Esophagus squamous epithelium (tissue), 4 donors: ENCODE results near the gene FRMD5.

ENCODE experiments used
- POLR2A ChIP-seq, 4 donors: fragments of 450-650 bp; IDR thresholded peaks; one replicate each; pipeline ENCODE4 v1.6.1; 2017; ENCODE audit warnings: antibody characterized with exemption in 4 of 4, mild to moderate bottlenecking in 4 of 4, moderate library complexity in 3 of 4
- TF ChIP-seq, protein P1 (sequence below), 6 experiments: fragments of 450-650 bp in 4 of 6; fragments of 200-600 bp in 2 of 6; sonication (generic) in 2 of 6; IDR thresholded peaks; one replicate each; pipeline ENCODE4 v1.5.1; 2016 to 2019; ENCODE audit warnings: antibody characterized with exemption in 6 of 6, mild to moderate bottlenecking in 4 of 6, moderate library complexity in 4 of 6

DNA sequence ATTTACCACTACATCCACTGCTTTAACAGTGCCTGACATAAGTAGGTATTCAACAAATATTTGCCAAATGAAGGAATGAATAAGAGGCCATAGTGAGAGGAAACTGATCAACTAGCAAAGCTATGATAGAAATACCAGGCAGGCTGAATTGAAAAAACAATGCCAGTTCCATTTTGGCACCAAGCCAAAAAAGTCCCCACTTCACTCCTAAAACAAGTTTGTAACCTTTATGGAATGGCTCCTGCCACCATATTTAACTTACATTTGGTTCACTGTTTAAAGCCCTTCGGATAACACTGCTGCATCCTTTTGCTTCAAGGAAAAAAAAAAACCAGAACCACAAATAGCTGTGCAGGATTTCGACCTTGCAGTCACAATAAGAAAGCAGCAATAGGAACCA lies 166.1 kb downstream of the FRMD5 start:
- TF ChIP-seq, protein P1, sequence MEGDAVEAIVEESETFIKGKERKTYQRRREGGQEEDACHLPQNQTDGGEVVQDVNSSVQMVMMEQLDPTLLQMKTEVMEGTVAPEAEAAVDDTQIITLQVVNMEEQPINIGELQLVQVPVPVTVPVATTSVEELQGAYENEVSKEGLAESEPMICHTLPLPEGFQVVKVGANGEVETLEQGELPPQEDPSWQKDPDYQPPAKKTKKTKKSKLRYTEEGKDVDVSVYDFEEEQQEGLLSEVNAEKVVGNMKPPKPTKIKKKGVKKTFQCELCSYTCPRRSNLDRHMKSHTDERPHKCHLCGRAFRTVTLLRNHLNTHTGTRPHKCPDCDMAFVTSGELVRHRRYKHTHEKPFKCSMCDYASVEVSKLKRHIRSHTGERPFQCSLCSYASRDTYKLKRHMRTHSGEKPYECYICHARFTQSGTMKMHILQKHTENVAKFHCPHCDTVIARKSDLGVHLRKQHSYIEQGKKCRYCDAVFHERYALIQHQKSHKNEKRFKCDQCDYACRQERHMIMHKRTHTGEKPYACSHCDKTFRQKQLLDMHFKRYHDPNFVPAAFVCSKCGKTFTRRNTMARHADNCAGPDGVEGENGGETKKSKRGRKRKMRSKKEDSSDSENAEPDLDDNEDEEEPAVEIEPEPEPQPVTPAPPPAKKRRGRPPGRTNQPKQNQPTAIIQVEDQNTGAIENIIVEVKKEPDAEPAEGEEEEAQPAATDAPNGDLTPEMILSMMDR (IDR thresholded peaks at IDR 0.05) = no peak
- TF ChIP-seq POLR2A (IDR thresholded peaks at IDR 0.05) = no peak
